Measurements from ENCODE around the gene CBFA2T3.

The CBFA2T3 gene

DNA sequence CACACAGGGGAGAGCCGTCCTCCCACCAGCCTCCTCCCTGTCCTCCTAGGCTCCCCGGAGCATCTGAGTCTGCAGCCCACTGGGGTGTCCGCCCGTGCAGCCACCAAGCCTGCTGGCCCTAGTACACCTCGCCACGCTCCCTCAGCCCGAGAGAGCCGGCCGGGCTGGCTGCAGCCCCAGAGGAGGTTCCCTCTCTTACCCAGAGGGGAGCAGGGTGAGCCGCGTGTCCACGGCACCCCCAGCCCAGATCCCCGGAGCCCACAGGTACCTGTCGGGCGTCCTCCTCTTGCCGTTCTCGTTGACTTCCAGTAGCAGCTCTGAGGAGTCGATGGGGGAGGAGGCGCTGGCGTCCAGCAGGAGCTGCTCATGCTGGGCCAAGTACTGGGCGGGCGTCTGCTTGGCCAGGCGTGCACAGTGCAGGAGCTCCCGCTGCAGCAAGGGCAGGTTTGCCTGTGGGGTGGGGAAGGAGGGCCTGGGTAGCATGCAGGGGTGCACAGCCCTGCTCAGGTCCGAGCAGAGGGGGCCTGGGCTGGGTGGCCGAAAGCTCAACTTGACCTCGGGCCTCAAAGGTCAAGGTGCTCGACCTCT lies 91.2 kb downstream of the CBFA2T3 start:
- DNase-seq, result no peak

DNA sequence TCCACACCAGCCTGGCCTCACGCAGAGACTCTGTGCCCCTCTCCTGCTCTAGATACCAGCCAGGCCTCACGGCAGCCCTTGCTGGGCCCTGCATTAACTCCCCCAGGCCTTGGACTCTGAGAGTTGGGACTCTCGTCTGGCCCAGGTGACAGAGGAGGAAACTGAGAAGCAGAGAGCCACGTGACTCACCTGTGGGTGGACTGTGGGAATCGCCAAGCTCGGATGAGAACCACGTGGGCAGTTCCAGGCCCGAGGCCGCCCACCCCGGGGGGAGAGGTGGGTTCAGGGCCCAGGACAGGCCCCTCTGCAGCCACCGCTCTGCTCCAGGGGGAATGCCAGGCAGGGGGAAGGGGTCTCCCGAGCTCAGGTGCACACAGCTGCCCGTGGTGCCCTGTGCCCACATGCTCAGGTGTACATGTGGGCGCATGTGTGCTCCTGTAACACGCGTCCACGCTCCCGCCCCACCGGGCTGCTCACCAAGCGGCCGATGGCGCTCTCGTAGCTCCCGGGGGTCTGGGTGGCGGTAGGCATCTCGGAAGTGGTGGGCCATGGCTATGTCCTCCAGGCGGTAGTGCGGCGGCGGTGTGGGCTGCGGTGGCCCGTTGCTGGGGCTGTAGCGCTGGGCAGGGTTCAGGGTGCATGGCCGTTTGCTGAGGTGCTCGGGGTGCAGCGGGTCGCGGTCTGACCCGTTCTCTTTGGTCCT lies 92.3 kb downstream of the CBFA2T3 start:
- no peak for DNase-seq

DNA sequence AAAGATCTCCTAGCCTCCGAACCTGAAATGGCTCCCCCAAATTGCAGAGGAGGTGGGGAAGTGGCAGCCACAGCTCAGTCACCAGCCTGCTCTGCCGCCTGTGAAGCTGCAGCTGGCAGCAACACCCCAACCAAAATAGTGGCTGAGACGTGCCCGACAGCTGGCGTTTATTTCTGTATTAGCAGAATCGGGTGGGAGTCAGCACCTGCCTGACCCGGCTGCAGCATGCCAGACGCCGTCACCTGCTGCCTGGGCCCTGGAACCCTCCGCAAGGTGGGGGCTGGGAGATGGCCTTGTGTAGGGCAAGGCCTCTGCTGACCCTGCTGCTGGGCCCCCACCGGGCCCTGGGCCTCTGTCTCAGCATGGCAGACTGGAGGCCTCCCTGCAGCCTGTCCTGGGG lies 93.1 kb downstream of the CBFA2T3 start:
- DNase-seq, result no peak

DNA sequence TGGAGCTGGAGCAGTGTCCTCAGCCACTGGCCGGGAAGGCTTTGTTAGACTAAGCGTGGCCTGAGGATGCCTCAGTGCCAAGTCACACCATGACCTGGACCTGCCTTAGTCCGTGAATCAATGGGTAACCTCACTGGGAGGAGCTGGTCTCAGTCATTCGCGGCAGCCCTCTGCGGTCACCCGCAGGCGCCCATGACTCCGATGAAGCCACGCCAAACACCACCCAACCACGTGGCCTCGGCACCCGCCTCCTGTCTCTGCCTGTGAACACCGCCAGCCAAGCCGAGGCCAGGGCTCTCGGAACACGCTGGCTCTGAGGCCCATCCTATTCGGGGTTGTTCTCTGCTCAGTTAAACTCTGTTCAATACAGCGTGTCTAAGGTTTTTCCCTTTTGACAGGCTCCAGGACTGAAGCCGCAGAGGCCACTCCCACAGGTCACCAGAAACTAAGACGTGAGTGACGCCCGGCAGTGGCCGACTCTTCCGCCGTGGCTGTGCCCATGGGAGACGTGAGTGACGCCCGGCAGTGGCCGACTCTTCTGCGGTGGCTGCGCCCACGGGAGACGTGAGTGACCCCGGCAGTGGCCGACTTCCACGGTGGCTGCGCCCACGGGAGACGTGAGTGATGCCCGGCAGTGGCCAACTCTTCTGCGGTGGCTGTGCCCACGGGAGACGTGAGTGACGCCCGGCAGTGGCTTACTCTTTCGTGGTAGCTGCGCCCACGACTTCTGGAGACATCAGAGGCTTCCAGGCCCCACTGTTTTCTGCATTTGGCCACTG lies 93.7 kb downstream of the CBFA2T3 start:
- no peak for DNase-seq

GRCh38 chr16:88882358-88883030 lies 94.5 kb downstream of the CBFA2T3 start:
- DNase-seq, result no peak

GRCh38 chr16:88881675-88882357 lies 95.2 kb downstream of the CBFA2T3 start:
- no peak for DNase-seq

GRCh38 chr16:88881007-88881615 lies 95.9 kb downstream of the CBFA2T3 start:
- no peak for DNase-seq

GRCh38 chr16:88880226-88881006 lies 96.6 kb downstream of the CBFA2T3 start:
- DNase-seq, result no peak

DNA sequence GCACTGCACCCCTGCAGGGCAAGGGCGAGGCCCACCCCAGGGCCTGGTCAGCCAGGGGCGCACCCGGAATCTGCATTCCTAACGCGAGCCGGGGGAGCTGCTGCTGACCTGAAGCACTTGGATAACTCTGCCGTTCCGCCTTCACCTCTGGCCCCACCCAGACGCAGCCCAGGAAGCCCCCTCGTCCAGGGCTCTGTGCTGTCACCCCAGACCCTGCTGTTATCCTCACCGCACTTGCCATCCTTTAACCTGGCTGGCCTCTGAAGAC lies 97.3 kb downstream of the CBFA2T3 start:
- DNase-seq, result no peak

DNA sequence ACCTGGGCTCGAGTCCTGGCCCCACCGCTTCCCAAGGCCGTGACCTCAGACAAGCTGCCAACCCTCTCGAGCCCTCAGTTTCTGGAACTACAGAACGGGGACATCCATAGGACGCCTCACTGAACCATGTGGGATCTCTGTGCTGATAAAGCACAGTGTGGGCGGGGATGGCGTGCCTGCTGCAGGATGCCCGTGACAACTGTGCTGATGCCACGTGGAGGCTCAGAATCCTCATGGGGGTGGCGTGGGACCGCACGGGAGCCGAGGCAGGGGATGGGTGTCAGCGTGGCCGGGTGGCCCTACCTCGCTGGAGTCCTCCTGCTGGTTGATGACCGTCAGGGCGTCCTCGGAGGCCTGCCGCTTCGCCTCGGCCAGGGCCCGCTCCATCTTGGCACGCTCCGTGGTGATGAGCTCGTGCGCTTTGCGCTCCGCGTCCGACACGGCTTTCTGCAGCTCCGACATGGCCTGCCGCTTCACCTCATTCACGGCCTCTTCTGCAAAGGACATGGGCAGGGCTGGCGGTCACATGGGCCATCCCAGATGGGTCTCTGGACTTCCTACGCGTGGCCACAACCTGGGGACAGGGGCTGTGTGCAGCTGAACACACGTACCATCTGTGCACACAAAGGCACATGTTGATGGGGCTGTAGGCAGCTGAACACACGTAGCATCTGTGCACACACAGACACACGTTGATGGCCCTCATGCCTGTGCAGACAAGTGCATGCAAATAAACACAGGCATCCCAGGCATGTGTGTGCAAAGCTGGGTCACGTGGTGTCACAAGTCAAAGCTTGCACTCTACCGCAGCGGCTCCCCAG lies 97.8 kb downstream of the CBFA2T3 start:
- no peak for DNase-seq

DNA sequence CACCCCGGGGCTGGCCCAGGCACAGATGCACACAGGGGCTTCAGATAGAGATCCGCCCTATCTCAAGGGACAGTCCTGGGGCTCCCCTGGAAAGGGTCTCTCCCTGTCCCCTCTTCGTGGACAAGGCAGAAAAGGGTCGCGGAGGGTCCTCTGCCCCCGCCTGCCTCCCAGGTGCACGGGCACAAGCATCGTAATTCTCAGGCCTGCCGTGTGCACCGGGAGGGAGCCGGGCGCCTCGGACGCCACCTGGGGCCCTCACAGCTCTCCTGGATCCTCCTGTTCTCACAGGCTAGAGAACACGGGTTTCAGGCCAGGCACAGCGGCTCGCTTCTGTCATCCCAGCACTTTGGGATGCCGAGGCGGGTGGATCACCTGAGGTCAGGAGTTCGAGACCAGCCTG lies 98.7 kb downstream of the CBFA2T3 start:
- DNase-seq, result no peak

- DNase-seq, result no peak
Measured at GRCh38 chr16:88877564-88878289, 99.3 kb downstream of the CBFA2T3 start.

GRCh38 chr16:88876942-88877526 lies 100.0 kb downstream of the CBFA2T3 start:
- DNase-seq, result no peak

- no peak for DNase-seq
Measured at GRCh38 chr16:88875703-88876234, 101.2 kb downstream of the CBFA2T3 start.

DNA sequence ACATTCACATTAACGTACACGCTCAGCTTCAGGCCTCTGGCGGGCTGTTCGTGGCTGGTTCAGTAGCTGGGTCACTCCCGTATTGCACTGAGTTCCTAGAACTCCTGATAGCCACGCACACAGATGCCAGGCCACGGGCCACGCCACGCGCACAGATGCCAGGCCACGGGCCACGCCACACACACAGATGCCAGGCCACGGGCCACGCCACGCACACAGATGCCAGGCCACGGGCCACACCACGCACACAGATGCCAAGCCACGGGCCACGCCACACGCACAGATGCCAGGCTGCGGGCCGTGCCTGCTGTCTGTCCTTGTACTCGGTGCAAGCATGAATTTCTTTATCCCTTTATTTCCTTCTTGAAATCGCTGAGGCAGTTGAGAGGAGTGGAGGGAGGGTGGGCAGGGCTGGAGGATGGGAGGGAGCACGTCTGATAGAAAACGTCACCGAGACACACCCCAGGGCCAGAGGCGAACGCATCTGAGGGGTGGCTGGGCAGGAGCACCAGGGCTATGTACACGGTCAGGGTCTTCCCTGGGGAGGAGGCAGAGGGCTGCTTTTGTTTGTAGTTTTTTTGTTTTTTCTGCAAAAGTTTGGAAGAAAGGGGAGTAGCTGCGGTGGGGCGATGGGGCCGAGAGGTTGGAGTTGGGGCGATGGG lies 101.9 kb downstream of the CBFA2T3 start:
- no peak for DNase-seq

GRCh38 chr16:88872650-88873331 lies 104.2 kb downstream of the CBFA2T3 start:
- no peak for DNase-seq

GRCh38 chr16:88871730-88872416 lies 105.1 kb downstream of the CBFA2T3 start:
- DNase-seq, result no peak

GRCh38 chr16:88871349-88871702 lies 105.7 kb downstream of the CBFA2T3 start:
- DNase-seq, result no peak

Data from stimulated activated CD4-positive, alpha-beta T cell treated with anti-CD3 and anti-CD28 coated beads, Interleukin-15, amount 100 ng/mL, for 24 hours (primary cell).